Stimulated activated CD8-positive, alpha-beta memory T cell treated with anti-CD3 and anti-CD28 coated beads, Interleukin-4, amount 100 ng/mL, for 48 hours (primary cell): ENCODE data around the gene ARHGAP30.
A peak's percentile ranks its signal among the peaks of the same experiment; 100 is the strongest.
"Not testable (repeated sequence)": the region's sequence is repeated elsewhere in the genome, so short reads cannot be mapped to it uniquely, and the experiment has no call there.

ENCODE experiments used
- DNase-seq: peaks from one replicate; pipeline ENCODE4 v3.0.0-alpha.2; 2020

ARHGAP30 gene, protein sequence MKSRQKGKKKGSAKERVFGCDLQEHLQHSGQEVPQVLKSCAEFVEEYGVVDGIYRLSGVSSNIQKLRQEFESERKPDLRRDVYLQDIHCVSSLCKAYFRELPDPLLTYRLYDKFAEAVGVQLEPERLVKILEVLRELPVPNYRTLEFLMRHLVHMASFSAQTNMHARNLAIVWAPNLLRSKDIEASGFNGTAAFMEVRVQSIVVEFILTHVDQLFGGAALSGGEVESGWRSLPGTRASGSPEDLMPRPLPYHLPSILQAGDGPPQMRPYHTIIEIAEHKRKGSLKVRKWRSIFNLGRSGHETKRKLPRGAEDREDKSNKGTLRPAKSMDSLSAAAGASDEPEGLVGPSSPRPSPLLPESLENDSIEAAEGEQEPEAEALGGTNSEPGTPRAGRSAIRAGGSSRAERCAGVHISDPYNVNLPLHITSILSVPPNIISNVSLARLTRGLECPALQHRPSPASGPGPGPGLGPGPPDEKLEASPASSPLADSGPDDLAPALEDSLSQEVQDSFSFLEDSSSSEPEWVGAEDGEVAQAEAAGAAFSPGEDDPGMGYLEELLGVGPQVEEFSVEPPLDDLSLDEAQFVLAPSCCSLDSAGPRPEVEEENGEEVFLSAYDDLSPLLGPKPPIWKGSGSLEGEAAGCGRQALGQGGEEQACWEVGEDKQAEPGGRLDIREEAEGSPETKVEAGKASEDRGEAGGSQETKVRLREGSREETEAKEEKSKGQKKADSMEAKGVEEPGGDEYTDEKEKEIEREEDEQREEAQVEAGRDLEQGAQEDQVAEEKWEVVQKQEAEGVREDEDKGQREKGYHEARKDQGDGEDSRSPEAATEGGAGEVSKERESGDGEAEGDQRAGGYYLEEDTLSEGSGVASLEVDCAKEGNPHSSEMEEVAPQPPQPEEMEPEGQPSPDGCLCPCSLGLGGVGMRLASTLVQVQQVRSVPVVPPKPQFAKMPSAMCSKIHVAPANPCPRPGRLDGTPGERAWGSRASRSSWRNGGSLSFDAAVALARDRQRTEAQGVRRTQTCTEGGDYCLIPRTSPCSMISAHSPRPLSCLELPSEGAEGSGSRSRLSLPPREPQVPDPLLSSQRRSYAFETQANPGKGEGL

DNA sequence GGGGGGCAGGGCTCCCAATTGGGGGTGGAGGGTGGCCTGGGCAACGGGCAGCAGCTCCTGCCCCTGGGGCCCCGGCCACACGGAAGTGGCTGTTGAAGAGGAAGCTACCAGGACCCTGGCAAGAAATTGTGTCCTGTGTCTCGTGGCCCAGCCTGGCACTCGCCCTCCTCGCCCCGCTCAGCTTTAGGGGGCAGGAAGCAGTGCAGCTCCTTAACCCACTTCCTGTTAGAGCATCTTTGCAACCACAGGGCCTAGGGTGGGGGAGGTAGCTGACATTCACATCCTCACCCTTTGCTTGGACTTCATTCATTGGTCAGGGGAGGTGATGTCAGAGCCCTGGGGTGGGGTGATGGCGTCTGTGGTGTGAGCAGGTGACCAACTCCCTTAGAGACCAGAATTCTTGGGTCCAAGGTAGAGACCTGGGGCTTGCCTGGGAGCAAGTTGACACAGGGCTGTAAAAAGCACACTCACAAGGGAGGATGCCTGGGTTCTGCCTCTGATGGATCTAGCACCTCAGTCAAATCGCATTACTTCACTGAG, at the start of gene ARHGAP30:
Gene ARHGAP30 (minus strand): TSS at position 161 of the 540 bp plus-strand sequence. CDS start 267 bp downstream, outside the sequence.
- DNase-seq: peak; percentile 88

DNA sequence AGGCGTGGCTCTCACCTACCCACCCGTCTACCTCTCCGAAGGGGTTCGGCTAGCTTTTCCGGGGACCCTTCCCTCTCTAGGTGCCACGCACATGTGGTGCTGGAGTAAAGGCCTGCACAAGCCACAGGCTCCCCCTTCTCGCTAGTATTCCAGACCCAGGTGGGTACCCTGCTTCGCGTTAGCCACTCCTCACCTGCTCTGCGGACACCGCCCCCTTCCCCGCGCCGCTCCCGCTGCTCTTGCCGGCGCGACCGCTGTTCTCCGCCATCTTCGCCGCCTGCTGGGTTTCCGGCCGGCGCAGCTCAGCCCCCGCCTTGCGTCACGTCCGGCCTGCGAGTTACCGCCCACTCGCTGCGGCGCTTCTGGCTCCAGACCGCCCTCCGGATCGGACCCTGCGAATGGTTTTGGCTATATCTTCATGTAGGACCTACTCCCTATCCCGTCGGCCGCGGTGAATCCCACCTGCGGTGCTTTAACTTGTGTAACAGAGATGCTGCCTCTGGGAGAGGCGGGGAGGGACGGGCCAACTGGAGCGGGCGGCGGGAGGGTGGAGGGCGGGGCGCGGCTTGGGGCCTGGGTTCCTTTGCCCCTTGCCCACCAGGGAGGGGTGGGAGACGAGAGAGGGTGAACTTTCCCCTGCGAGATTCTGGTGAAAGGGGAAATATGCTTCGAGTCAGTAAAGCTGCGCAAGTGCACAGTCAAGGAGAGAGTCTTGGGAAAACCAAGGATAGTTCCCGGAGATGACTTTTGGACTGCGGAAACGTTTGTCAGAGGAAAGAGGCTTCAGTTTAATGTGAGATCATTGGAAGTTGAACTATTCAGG, 48.3 kb upstream of the ARHGAP30 start, which contains the start of the genes NIT1 and PFDN2:
Gene NIT1 (plus strand): TSS at position 347 of the 823 bp plus-strand sequence. CDS start 72 bp downstream, at position 419.
Gene PFDN2 (minus strand): TSS at position 279 of the 823 bp plus-strand sequence. CDS start 11 bp downstream, at position 268.
- peak; percentile 92 for DNase-seq

DNA sequence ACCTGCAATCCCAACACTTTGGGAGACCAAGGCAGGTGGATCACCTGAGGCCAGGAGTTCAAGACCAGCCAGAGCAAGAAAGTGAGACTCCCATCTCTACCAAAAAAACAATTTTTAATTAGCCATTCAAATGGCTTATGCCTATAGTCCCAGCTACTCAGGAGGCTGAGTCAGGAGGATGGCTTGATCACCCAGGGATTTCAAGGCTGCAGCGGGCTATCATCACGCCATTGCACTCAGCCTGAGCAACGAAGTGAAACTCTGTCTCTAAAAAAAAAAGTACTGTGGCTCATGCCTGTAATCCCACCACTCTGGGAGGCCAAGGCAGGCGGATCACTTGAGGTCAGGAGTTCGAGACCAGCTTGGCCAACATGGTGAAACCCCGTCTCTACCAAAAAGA, 46.3 kb upstream of the ARHGAP30 start:
- DNase-seq: not testable (repeated sequence)

DNA sequence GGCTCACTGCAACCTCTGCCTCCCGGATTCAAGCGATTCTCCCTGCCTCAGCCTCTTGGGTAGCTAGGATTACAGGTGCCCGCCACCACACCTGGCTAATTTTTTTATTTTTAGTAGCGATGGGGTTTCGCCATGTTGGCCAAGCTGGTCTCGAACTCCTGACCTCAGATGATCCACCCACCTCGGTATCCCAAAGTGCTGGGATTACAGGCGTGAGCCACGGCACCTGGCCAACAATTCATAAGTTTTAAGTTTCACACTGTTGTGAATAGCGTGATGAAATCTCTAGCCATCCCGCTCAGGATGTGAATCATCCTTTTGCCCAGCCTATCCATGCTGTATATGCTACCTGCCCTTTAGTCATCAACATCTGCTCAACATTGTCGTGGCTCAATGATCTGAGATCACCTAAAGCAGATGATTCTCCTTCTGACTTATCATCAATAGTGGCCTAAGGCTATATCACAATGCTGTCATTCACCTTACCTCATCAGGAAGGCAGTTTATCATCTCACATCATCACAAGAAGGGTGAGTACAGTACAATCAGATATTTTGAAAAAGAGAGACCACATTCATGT, 45.5 kb upstream of the ARHGAP30 start:
- peak; percentile 62 for DNase-seq

DNA sequence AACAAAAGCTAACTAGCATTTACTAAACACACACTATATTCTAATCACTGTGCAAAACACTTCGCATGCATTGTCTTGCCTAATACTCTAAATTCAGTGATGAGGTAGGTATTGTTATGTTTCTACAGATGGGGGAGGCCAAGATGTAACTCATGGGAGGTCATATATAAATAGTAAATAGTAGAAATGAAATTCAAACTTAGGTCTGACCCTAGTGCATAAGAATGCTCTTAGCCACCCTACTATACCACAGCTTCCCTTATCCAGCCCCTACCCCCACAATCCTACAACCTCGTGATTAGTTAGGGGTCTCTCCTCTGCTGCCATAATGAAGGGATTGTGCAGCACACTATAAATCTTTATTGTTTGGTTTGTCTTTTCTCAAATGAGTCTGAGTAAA, 44.9 kb upstream of the ARHGAP30 start:
- DNase-seq: no peak

DNA sequence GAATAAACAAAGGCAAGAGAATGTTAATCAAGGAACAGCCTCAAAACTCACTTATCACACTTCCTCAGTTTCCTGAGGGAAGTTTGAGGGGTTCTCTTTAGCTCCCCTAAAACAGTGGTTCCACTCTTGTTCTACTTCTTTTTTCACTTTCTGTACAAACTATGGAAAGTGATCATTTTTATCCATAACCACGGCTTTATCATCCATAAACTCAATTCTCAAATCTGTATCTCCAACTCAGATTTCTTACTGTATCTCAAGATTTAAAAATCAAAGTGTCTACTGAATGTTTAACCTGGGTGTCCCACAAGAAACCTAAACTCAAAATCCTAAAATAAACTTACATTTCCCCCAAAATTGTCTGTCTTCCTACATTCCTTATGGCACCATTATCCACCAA, 44.2 kb upstream of the ARHGAP30 start:
- DNase-seq: no peak

DNA sequence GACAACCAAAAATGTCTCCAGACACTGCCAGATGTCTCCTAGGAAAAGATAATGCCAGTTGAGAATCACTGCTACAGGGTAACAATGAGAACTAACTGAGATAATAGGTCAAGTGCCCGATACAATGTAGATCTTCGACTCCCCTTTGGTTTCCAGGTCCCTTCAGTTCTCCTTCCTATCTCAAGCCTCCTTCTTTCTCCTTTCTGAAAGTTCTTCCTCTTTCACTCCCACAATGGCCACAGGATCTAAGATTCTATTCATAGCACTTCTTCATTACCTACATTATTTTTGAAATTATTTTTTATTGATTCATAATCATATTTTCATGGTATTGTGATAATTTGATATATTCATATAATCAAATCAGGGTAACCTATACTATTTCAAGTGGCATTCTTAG, 41.8 kb upstream of the ARHGAP30 start:
- DNase-seq: no peak

DNA sequence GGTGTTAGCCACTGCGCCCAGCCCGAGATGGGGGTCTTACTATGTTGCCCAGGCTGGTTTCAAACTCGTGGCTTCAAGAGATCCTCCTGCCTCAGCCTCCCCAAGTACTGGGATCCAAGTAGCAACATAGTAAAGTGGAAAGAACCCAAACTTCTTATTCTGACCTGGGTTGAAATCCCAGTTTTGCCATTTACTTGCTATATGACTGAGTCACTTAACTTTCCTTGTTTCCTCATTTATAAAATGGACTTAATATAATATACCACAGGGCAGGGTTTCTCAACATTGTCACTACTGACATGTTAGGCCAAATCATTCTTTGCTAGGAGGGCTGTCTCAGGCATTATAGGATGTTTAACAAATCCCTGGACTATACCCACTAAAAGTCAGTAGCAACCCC, 41.4 kb upstream of the ARHGAP30 start:
- DNase-seq: no peak

DNA sequence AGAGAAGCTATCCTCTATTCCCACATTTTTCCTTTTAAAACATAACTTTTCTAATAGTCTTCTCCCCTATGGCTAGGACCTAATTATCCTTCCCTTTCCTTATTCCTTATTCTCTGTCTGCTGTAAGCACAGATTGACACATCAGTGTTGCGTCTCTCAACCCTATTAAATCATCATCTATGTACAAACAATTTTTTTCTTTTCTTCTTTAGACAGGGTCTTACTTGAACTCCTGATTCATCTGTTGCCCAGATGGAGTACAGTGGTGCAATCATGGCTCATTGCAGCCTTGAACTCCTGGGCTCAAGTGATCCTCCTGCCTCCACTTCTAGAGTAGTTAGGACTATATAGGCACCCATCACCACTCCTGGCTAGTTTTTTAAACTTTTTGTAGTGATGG, 36.7 kb upstream of the ARHGAP30 start:
- DNase-seq: no peak

DNA sequence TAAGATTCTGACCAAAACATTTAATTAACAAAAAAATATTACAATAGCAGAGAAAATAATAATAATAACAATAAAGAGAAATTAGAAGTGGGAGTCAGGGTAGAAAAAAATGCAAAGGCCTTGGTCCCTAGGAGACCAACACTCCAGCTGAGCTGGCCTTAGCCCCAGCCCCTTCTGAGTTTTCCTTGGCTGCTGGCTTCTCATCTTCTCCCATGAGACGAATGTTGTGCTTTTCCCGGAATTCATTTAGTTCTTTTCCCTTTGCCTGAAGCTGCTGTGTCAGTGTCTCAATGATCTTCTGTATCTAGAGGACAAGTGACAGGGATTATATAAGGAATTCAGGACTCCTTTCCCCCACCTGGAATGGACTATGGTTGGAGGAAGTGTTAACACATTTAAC, 30.9 kb upstream of the ARHGAP30 start:
- peak; percentile 1 for DNase-seq

DNA sequence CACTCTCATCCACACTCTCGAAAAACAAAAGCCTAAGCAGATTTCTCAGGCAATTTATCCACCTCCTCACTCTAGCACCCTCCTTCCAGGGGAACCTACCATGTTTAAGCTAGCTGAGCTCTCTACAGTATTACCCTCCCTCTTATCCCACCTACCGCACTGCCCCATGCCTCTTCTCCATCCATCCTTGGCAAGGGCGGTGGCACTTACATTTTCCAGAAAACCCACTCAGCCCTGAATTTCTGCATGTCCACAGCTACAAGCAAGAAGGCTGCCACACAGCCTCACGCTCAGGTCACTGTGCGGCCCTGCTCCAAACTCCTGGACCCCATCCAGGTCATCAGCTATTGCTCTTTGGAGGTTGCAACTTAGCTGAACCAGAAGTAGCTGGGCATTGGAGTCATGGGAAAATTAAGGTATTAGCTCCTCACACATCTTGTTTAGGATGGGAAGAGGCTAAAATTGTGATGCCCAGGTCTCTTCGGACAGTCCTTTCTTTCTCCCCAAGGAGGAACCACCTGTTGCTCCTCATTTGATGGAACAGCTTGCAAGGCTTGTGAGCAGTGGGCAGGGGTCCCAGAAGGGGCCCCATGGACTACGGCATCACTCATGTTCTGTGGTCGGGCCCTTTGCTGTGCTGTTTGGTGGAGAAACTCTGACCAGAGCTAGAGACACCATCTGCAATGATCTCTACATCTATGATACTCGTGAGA, 29.6 kb upstream of the ARHGAP30 start:
- peak; percentile 21 for DNase-seq

DNA sequence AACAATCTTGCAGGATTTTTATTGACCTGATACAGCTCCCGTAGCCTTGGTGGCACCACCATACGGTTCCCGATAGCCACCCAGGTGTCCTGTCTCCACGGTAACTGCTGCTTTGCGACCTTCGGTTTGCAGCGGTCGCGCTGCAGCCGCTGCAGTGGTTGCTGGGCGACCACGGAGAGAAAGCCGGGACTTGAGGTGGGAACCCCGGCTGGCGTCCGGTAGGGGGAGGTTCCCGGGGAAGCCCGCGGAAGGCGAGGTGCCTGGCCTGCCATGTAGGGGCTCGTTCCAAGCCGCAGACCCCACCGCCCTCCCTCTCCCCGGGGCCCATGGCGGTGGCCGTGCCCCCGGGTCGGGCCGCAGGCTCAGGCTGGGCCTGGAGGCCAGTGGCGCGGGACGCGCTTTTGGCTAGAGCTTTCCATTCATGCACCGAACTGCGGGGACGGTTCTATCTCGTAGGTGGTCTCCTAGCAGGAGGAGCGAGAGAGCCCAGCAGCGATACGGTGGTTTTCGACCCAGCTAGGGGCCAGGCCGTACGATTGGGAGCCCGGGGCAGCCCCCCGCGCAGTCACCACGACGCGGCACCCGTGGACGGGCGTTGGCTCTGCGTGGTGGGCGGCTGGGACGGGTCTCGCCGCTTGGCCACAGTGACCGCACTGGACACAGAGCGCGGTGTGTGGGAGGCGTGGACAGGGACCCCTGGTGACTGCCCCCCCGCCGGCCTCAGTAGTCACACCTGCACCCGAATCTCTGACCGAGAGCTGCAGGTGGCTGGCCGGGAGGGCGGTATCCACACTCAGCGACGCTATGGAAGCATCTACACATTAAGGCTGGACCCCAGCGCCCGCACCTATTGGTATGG, 28.7 kb upstream of the ARHGAP30 start, which contains the start of gene KLHDC9:
Gene KLHDC9 (plus strand): TSS at position 152 of the 859 bp plus-strand sequence. CDS start 175 bp downstream, at position 327.
- peak; percentile 80 for DNase-seq

DNA sequence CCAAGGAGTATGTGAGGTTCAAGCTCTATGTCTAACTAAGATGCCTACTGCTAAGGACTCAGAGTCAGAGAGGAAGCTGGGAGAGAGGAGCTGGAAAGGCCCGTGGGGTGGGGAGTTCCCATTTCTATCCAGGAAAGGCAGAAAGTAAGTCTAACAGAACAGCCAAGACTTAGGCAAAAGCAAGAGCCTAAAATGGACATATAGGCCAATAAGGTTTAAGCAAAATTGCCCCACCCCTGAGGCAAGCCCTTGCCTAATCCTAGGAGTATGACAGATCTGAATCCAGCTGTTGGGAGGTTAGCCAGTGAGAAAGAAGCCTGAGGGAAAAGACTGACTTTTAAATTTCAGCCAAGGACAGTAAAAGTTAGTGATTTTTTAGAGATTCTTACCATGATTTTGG, 26.8 kb upstream of the ARHGAP30 start:
- peak; percentile 22 for DNase-seq

DNA sequence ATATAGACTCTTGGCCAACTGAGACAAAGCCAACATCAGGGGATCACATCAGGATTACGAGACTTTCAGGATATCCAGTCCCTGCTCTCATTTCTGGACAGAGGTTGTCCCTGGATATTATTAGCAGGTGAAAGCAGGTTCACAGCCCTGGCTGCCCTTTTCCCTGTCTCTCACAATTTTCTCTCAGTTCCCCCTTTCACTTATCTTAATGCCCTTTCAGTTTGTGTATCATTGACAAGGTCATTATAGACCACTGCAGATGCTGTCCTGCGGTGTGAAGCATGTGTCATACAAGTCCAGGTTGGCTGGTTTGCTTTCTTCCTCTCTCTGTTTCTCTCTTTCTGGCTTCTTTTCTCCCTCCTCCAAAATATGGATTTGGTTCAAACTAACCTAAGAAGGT, 26.3 kb upstream of the ARHGAP30 start:
- DNase-seq: peak; percentile 16

DNA sequence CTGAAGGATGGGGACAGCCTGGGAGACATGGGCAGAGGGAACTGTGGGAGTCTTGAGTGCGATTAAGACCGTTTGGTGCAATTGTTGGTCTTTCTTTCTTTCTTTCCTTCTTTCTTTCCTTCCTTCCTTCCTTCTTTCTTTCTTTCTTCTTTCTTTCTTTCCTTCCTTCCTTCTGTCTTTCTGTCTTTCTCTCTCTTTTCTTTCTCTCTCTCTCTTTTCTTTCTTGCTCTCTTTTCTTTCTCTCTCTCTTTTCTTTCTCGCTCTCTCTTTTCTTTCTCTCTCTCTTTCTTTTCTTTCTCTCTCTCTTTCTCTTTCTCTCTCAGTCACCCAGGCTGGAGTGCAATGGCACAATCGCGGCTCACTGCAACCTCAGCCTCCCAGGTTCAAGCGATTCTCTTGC, 25.5 kb upstream of the ARHGAP30 start:
- no peak for DNase-seq

DNA sequence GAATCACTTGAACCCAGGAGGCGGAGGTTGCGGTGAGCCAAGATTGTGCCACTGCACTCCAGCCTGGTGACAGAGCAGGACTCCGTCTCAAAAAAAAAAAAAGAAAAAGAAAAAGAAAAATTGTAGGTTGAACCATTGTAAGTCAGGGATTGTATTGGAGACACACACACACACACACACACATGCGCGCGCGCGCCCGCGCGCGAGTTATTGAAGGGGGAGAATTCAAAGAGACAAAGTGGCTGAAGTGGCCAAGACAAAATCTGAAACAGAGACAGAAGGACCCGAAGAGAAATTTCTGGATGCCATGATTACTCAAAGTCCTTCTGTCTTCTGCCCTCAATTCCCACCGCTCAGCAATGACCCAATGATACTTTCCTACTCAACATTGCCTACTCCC, 24.8 kb upstream of the ARHGAP30 start:
- DNase-seq: peak; percentile 22

DNA sequence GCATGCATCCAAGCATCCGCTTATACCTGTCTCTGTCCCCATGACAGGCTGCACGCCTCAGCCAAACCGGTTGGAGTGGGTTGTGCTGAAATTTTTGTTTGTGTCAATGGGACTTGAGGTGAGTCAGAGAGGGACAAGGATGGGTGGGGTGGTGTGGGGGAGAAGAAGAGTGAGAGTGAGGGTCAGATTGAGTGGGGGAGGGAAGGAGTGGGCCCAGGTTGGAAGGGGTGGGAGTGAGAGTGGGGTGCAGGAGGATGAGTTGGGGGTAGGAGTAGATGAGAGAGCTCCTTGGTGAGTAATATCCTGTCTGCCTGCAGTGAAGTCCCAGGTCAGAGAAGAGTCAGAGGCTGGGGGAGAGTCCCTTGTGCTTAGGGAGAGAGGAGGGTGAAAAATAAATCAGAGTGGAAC, 22.9 kb upstream of the ARHGAP30 start:
- peak; percentile 62 for DNase-seq

DNA sequence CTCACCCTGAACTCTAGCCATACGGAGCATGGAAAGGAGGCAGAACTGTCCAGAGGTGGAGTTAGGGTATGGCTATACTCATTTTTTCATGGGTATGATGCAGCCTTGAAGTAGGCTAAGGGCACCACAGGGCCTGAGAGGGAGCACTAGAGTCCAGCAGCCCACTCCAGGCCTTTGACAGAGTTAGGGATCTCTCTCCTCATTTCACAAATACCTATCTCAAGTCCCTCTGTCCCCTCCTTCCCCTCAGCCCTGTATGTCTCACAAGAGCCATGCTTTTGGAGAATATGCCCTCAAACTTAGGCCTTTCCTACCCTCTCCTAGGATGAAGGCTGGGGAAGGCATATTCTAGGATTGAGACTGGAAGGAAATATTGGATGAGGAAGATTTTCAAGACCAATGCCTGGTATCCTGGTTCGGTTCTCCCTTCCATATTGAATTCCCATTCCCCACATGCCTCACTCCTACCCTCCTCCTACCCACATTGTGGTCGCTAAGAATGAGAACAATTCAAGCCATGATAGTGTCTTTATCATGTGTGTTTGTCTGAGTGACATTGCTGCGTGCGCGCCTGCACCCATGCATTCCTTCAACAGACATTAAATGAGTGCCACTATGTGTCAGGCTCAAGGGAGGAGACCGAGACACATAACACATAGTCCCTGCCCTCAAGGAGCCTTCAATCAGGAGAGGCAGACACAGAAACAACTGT, 22.3 kb upstream of the ARHGAP30 start:
- peak; percentile 24 for DNase-seq

DNA sequence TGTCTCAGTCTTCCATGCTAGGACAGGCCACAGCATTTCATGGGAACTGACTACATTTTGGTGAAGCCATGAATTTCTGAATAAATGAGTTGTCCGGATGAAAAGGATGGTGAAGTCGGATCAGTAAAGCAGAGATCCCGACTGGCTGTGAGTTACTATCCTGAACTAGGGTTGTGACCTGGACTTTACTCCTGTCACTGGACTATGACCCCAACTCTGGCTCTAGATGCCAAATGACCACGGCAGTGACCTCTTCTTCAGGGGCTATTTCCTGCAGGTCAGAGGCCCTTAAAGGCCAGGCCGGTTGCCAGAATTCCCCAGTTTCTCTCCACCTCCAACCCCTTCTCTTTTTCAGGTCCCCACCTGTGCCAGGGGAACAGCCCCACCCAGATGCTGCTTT, 21.4 kb upstream of the ARHGAP30 start:
- DNase-seq: peak; percentile 17
